GM12878 (cell line): ENCODE data around the gene EGFR. TPM values are rescaled to one million over a fixed set of nuclear protein-coding genes. Genes with fewer than 3 reads are reported as not detected.

Experiments
- ATAC-seq: fragments of 200-7000 bp; cut with Tn5 transposase; 3 replicates; pipeline ENCODE4 v1.9.1; 2020; ENCODE audit warnings: mild to moderate bottlenecking, moderate library complexity
- BruUV-seq: library from RNA; stranded (reverse); fragments of 400-500 nt; replicated peaks from 2 replicates; lab custom pipeline; 2021; lab: Mats Ljungman, UMichigan
- CTCF ChIA-PET: fragments of 300-600 bp; sonication (Branson Sonifier 250); formaldehyde crosslinking; extraction: SDS; loops from one replicate; lab custom pipeline; 2021; ENCODE audit warnings: inconsistent platforms; lab: Yijun Ruan, JAX
- POLR2A ChIA-PET: fragments of 350-600 bp; formaldehyde crosslinking; extraction: SDS; loops from one replicate; lab custom pipeline; 2021; ENCODE audit warnings: inconsistent platforms; lab: Charles Lee
- RAD21 ChIA-PET: fragments of 300-600 bp; sonication (Branson Sonifier 250); formaldehyde crosslinking; loops from one replicate; lab custom pipeline; 2023; ENCODE audit warnings: antibody characterized with exemption; ENCODE audit not compliant: unreplicated experiment; lab: Charles Lee
- SMC1A ChIA-PET: fragments of 300-600 bp; sonication (Branson Sonifier 250); formaldehyde crosslinking; loops from one replicate; lab custom pipeline; 2023; ENCODE audit not compliant: unreplicated experiment, uncharacterized antibody; lab: Charles Lee
- DNase-seq: peaks from one replicate; pipeline ENCODE4 v3.0.0-alpha.2; 2011; ENCODE audit warnings: low read depth, low spot score
- FAIRE-seq: peaks from 3 replicates; lab custom pipeline; 2011; peaks lifted over from hg19 to GRCh38; lab: Jason Lieb, UNC
- H2AFZ ChIP-seq: 2 replicates; pipeline ENCODE4 v1.6.0; 2011; ENCODE audit warnings: low read depth, low read length, control low read depth; ENCODE audit not compliant: control insufficient read depth
- H3K27ac ChIP-seq: 2 replicates; pipeline ENCODE4 v1.5.1; 2011; ENCODE audit warnings: control low read depth; ENCODE audit not compliant: control insufficient read depth, insufficient read depth
- H3K27me3 ChIP-seq, 2 experiments: replicated peaks in 1 of 2; 2 replicates each; pipeline versions ENCODE4 v1.6.0 to v1.6.1; 2011; ENCODE audit warnings: low read length in 1 of 2; ENCODE audit not compliant: control insufficient read depth in 2 of 2, insufficient read depth in 2 of 2
- H3K36me3 ChIP-seq, 2 experiments: 2 replicates each; pipeline ENCODE4 v1.5.1; 2011; ENCODE audit warnings: low read length in 1 of 2; ENCODE audit not compliant: control insufficient read depth in 2 of 2, insufficient read depth in 2 of 2
- H3K4me1 ChIP-seq: 2 replicates; pipeline ENCODE4 v1.6.1; 2011; ENCODE audit warnings: mild to moderate bottlenecking, low read length, moderate library complexity, mixed read lengths; ENCODE audit not compliant: control insufficient read depth, insufficient read depth
- H3K4me2 ChIP-seq: 2 replicates; pipeline ENCODE4 v1.6.0; 2011; ENCODE audit warnings: control low read depth; ENCODE audit not compliant: control insufficient read depth, insufficient read depth
- H3K4me3 ChIP-seq: fragments of 200-600 bp; sonication (generic); 2 replicates; pipeline ENCODE4 v1.5.1; 2016
- H3K79me2 ChIP-seq: 2 replicates; pipeline ENCODE4 v1.6.0; 2011; ENCODE audit warnings: low read length; ENCODE audit not compliant: control insufficient read depth, insufficient read depth
- H3K9ac ChIP-seq: 2 replicates; pipeline ENCODE4 v1.8.0; 2011; ENCODE audit warnings: low read length, control low read depth, mixed read lengths; ENCODE audit not compliant: control insufficient read depth, insufficient read depth
- H3K9me3 ChIP-seq: replicated peaks from 3 replicates; pipeline ENCODE4 v1.5.1; 2011; ENCODE audit warnings: mild to moderate bottlenecking, low read length; ENCODE audit not compliant: control insufficient read depth, insufficient read depth
- H4K20me1 ChIP-seq: 2 replicates; pipeline ENCODE4 v1.6.0; 2011; ENCODE audit not compliant: control insufficient read depth, insufficient read depth
- CBFB ChIP-seq: IDR thresholded peaks from 2 replicates; pipeline ENCODE4 v1.6.1; 2016; ENCODE audit warnings: antibody characterized with exemption, low read depth
- CBX5 ChIP-seq: sonication (generic); IDR thresholded peaks from 2 replicates; pipeline ENCODE4 v1.6.1; 2016; ENCODE audit warnings: low read depth, moderate library complexity, mild to moderate bottlenecking, inconsistent platforms
- NFIC ChIP-seq: IDR thresholded peaks from 2 replicates; pipeline ENCODE4 v1.6.1; 2012; ENCODE audit warnings: low read depth, mild to moderate bottlenecking, inconsistent platforms, low read length, moderate library complexity
- NR2F1 ChIP-seq: fragments of 450-650 bp; conservative IDR thresholded peaks from 2 replicates; pipeline ENCODE4 v1.6.1; 2017; ENCODE audit warnings: mild to moderate bottlenecking
- SREBF2 ChIP-seq: IDR thresholded peaks from 2 replicates; pipeline ENCODE4 v1.6.1; 2012; ENCODE audit warnings: mild to moderate bottlenecking, low read length
- SRF ChIP-seq, 2 experiments: IDR thresholded peaks; 2 replicates each; pipeline ENCODE4 v1.6.1; 2011; ENCODE audit warnings: low read depth in 2 of 2, low read length in 2 of 2, mild to moderate bottlenecking in 1 of 2, moderate library complexity in 1 of 2
- TCF3 ChIP-seq: IDR thresholded peaks from 2 replicates; pipeline ENCODE4 v1.6.1; 2012; ENCODE audit warnings: low read depth, mild to moderate bottlenecking, low read length, borderline replicate concordance; ENCODE audit not compliant: insufficient read depth
- WRNIP1 ChIP-seq: IDR thresholded peaks from 2 replicates; pipeline ENCODE4 v1.6.1; 2011; ENCODE audit warnings: low read depth, low read length, improper control_type of control experiment, borderline replicate concordance
- in situ Hi-C: fragments of 300-500 bp; cut with MboI; formaldehyde crosslinking; loops from 9 replicates; pipeline ENCODE4 v1.14.3; 2018; ENCODE audit warnings: mixed read lengths
- intact Hi-C: fragments of 100-400 bp; cut with micrococcal nuclease; formaldehyde crosslinking; loops from one replicate; pipeline ENCODE4 v1.14.2; 2022; ENCODE audit not compliant: unreplicated experiment
- polyA plus RNA-seq, 11 experiments: library from polyadenylated mRNA; depleted of rRNA in 4 of 11; unstranded in 6 of 11; stranded (reverse) in 5 of 11; fragments of >200 nt; fragmentation: Nextera tagmentation in 4 of 11; fragmentation: Illumina TruSeq in 1 of 11; extraction: Ambion mirVana in 4 of 11; extraction: Trizol in 1 of 11; gene quantifications; 1 replicate in 1 of 11; 2 replicates in 10 of 11; pipeline versions ENCODE4 v1.2.1 to v1.2.3, GENCODE V29; 2011 to 2016; ENCODE audit warnings: inconsistent platforms in 2 of 11, missing spikeins in 2 of 11, low read depth in 1 of 11
- total RNA-seq, 4 experiments: library from RNA; depleted of rRNA in 3 of 4; stranded (reverse); fragments of >200 nt in 3 of 4; fragmentation: Illumina TruSeq in 1 of 4; extraction: Trizol in 1 of 4; gene quantifications; 2 replicates each; pipeline versions ENCODE4 v1.2.1 to v1.2.3, GENCODE V29; 2013 to 2021
- TF ChIP-seq, protein P1 (sequence below): fragments of 450-650 bp; IDR thresholded peaks from 2 replicates; pipeline ENCODE4 v1.6.1; 2018; ENCODE audit warnings: mild to moderate bottlenecking, low read depth, moderate library complexity; ENCODE audit not compliant: partially characterized antibody
- TF ChIP-seq, protein P2 (sequence below): fragments of 450-650 bp; IDR thresholded peaks from 2 replicates; pipeline ENCODE4 v1.6.1; 2016; ENCODE audit warnings: mild to moderate bottlenecking, moderate library complexity, borderline replicate concordance
- TF ChIP-seq, protein P3 (sequence below): IDR thresholded peaks from 2 replicates; pipeline ENCODE4 v1.6.1; 2012; ENCODE audit warnings: low read depth, low read length, improper control_type of control experiment

EGFR gene
- total and polyA plus RNA-seq, 10 of the 15 experiments (the other 5 are each of a cell fraction or from before 2014, with no cell fraction given): 0.01 to 0.31 TPM; not detected in 8

- no peak overlapping the region for H3K4me2 ChIP-seq
- POLR2A ChIA-PET: interaction anchor here (1.4 kb wide), 1 partner anchor 237 kb away, joined by 3 read pairs; the partner anchor contains the start of gene SEC61G
- SMC1A ChIA-PET: interaction anchor here (0.6 to 1.6 kb wide), 6 partner anchors 28 to 207 kb away, joined by 3 to 4 read pairs (median 3); no protein-coding TSS in a partner anchor
- no peak overlapping the region for H2AFZ ChIP-seq
- H3K27ac ChIP-seq: no peak overlapping the region
- no peaks in the 10 kb centered on the region for H3K79me2 ChIP-seq
- RAD21 ChIA-PET: interaction anchor here (0.7 kb wide), 1 partner anchor 93 kb away, joined by 3 read pairs; no protein-coding TSS in a partner anchor
- CTCF ChIA-PET: interaction anchor here (0.7 kb wide), 1 partner anchor 412 kb away, joined by 3 read pairs; no protein-coding TSS in a partner anchor
- H3K9ac ChIP-seq: no peak overlapping the region
- no peak overlapping the region for H3K4me3 ChIP-seq
- no TSS peak for BruUV-seq
- H3K27me3 ChIP-seq: no peaks in the 10 kb centered on the region
- peaks cover 3% of the 10 kb centered on the region; the same call in 1 of the 2 replicates for H3K4me1 ChIP-seq
- no peaks in the 10 kb centered on the region for H4K20me1 ChIP-seq
- no peaks in the 10 kb centered on the region for H3K9me3 ChIP-seq
- peak; percentile 18; the same call in 2 of the 3 replicates for ATAC-seq
- DNase-seq: no peak
- TF ChIP-seq, protein P1, sequence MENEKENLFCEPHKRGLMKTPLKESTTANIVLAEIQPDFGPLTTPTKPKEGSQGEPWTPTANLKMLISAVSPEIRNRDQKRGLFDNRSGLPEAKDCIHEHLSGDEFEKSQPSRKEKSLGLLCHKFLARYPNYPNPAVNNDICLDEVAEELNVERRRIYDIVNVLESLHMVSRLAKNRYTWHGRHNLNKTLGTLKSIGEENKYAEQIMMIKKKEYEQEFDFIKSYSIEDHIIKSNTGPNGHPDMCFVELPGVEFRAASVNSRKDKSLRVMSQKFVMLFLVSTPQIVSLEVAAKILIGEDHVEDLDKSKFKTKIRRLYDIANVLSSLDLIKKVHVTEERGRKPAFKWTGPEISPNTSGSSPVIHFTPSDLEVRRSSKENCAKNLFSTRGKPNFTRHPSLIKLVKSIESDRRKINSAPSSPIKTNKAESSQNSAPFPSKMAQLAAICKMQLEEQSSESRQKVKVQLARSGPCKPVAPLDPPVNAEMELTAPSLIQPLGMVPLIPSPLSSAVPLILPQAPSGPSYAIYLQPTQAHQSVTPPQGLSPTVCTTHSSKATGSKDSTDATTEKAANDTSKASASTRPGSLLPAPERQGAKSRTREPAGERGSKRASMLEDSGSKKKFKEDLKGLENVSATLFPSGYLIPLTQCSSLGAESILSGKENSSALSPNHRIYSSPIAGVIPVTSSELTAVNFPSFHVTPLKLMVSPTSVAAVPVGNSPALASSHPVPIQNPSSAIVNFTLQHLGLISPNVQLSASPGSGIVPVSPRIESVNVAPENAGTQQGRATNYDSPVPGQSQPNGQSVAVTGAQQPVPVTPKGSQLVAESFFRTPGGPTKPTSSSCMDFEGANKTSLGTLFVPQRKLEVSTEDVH: no peak
- TF ChIP-seq NFIC (no peak), CBFB (no peak), TCF3 (no peak), SRF (IDR thresholded peaks at IDR 0.05; ENCODE audit: low read depth in 2 of 2, low read length in 2 of 2) (no peak), CBX5 (no peak), NR2F1 (no peak), WRNIP1 (no peak), SREBF2 (no peak)
- TF ChIP-seq, protein P2, sequence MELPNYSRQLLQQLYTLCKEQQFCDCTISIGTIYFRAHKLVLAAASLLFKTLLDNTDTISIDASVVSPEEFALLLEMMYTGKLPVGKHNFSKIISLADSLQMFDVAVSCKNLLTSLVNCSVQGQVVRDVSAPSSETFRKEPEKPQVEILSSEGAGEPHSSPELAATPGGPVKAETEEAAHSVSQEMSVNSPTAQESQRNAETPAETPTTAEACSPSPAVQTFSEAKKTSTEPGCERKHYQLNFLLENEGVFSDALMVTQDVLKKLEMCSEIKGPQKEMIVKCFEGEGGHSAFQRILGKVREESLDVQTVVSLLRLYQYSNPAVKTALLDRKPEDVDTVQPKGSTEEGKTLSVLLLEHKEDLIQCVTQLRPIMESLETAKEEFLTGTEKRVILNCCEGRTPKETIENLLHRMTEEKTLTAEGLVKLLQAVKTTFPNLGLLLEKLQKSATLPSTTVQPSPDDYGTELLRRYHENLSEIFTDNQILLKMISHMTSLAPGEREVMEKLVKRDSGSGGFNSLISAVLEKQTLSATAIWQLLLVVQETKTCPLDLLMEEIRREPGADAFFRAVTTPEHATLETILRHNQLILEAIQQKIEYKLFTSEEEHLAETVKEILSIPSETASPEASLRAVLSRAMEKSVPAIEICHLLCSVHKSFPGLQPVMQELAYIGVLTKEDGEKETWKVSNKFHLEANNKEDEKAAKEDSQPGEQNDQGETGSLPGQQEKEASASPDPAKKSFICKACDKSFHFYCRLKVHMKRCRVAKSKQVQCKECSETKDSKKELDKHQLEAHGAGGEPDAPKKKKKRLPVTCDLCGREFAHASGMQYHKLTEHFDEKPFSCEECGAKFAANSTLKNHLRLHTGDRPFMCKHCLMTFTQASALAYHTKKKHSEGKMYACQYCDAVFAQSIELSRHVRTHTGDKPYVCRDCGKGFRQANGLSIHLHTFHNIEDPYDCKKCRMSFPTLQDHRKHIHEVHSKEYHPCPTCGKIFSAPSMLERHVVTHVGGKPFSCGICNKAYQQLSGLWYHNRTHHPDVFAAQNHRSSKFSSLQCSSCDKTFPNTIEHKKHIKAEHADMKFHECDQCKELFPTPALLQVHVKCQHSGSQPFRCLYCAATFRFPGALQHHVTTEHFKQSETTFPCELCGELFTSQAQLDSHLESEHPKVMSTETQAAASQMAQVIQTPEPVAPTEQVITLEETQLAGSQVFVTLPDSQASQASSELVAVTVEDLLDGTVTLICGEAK: no peak
- TF ChIP-seq, protein P3, sequence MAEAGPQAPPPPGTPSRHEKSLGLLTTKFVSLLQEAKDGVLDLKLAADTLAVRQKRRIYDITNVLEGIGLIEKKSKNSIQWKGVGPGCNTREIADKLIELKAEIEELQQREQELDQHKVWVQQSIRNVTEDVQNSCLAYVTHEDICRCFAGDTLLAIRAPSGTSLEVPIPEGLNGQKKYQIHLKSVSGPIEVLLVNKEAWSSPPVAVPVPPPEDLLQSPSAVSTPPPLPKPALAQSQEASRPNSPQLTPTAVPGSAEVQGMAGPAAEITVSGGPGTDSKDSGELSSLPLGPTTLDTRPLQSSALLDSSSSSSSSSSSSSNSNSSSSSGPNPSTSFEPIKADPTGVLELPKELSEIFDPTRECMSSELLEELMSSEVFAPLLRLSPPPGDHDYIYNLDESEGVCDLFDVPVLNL: no peak
- intact Hi-C loops: no loop called here
- in situ Hi-C loops: no loop called here
- no peaks in the 10 kb centered on the region for H3K36me3 ChIP-seq
- FAIRE-seq: no peak
Measured at GRCh38 chr7:54996391-54996790, 22.4 kb upstream of the EGFR start.
